Activated CD4-positive, alpha-beta memory T cell treated with anti-CD3 and anti-CD28 coated beads, Interleukin-2, amount 10 ng/mL, durations not matched to agents 7 days and 5 days (primary cell): ENCODE data around the gene DRAP1. TPM values are rescaled to one million over a fixed set of nuclear protein-coding genes. Genes with fewer than 3 reads are reported as not detected.

Experiments used
- CTCF ChIA-PET: fragments of 350-600 bp; sonication (Branson Sonifier 250); formaldehyde crosslinking; loops from one replicate; lab custom pipeline; 2021; ENCODE audit warnings: antibody characterized with exemption, inconsistent platforms; lab: Charles Lee
- POLR2A ChIA-PET: fragments of 350-600 bp; sonication (Branson Sonifier 250); formaldehyde crosslinking; loops from one replicate; lab custom pipeline; 2021; ENCODE audit warnings: antibody characterized with exemption; lab: Charles Lee
- DNase-seq: peaks from one replicate; pipeline ENCODE4 v3.0.0-alpha.2; 2020
- H3K27ac Mint-ChIP-seq: one replicate; pipeline ENCODE4 v1.8.0; 2021; ENCODE audit warnings: mild to moderate bottlenecking, mixed read lengths
- H3K27me3 Mint-ChIP-seq: one replicate; pipeline ENCODE4 v1.8.0; 2021; ENCODE audit warnings: mixed read lengths
- H3K36me3 Mint-ChIP-seq: one replicate; pipeline ENCODE4 v1.8.0; 2021; ENCODE audit warnings: low read depth, mixed read lengths
- H3K4me1 Mint-ChIP-seq: one replicate; pipeline ENCODE4 v1.8.0; 2021; ENCODE audit warnings: mixed read lengths
- H3K4me3 Mint-ChIP-seq: one replicate; pipeline ENCODE4 v1.8.0; 2021; ENCODE audit warnings: mild to moderate bottlenecking, mixed read lengths
- H3K9me3 Mint-ChIP-seq: one replicate; pipeline ENCODE4 v1.8.0; 2021; ENCODE audit warnings: mixed read lengths
- total RNA-seq, 2 experiments: library from RNA; stranded (reverse); gene quantifications; one replicate each; pipeline ENCODE4 v1.2.3, GENCODE V29; 2021

DRAP1 gene
- total RNA-seq, 2 experiments from 2014 or later = 162 to 180 TPM

- Mint-ChIP-seq H3K4me3 (peak overlapping the region; percentile 32), H3K36me3 (peaks cover 24% of the 10 kb centered on the region), H3K9me3 (no peaks in the 10 kb centered on the region), H3K4me1 (peaks cover 32% of the 10 kb centered on the region), H3K27ac (no peak overlapping the region), H3K27me3 (no peaks in the 10 kb centered on the region)
- ChIA-PET CTCF (interaction anchor here (0.8 to 3.5 kb wide), 5 partner anchors 9 to 33 kb away, joined by 3 to 18 read pairs (median 3); partner anchors contain the start of genes CCDC85B and FIBP), POLR2A (interaction anchor here (1.4 to 3.3 kb wide), 3 partner anchors 29 to 38 kb away, joined by 5 to 12 read pairs (median 6); partner anchors contain the start of gene CCDC85B)
- DNase-seq = no peak
Measured at GRCh38 chr11:65922565-65922964, 3.3 kb downstream of the DRAP1 start.

GRCh38 chr11:65925397-65925796 lies 6.2 kb downstream of the DRAP1 start:
- H3K4me1 Mint-ChIP-seq = peaks cover 41% of the 10 kb centered on the region
- no peak overlapping the region for H3K4me3 Mint-ChIP-seq
- DNase-seq = no peak
- H3K27ac Mint-ChIP-seq = peak overlapping the region; percentile 5
- CTCF ChIA-PET = interaction anchor here (0.6 to 1.1 kb wide), 2 partner anchors 13 to 57 kb away, joined by 3 read pairs; no protein-coding TSS in a partner anchor
- POLR2A ChIA-PET = interaction anchor here (3.3 kb wide), 1 partner anchor 35 kb away, joined by 12 read pairs; the partner anchor contains the start of gene CCDC85B
- H3K9me3 Mint-ChIP-seq = no peaks in the 10 kb centered on the region
- peaks cover 15% of the 10 kb centered on the region for H3K36me3 Mint-ChIP-seq
- H3K27me3 Mint-ChIP-seq = no peaks in the 10 kb centered on the region

- Mint-ChIP-seq H3K9me3 (no peaks in the 10 kb centered on the region), H3K36me3 (no peaks in the 10 kb centered on the region)
Measured at GRCh38 chr11:65927904-65928397, 8.7 kb downstream of the DRAP1 start.

GRCh38 chr11:65928667-65929066 lies 9.4 kb downstream of the DRAP1 start:
- Mint-ChIP-seq H3K4me3 (peak overlapping the region; percentile 69), H3K27ac (peak overlapping the region; percentile 95), H3K9me3 (no peaks in the 10 kb centered on the region), H3K36me3 (no peaks in the 10 kb centered on the region), H3K27me3 (no peaks in the 10 kb centered on the region), H3K4me1 (peaks cover 48% of the 10 kb centered on the region)
- DNase-seq = no peak
- ChIA-PET CTCF (interaction anchor here (0.8 to 4.9 kb wide), 5 partner anchors 8 to 69 kb away, joined by 3 to 43 read pairs (median 7); partner anchors contain the start of genes CCDC85B, FIBP and MUS81), POLR2A (interaction anchor here (0.7 to 3.0 kb wide), 13 partner anchors 9 to 95 kb away, joined by 3 to 35 read pairs (median 5); partner anchors contain the start of genes BANF1, C11orf68, CCDC85B and DRAP1)

More at GRCh38 chr11:65927904-65928397, 8.7 kb downstream of the DRAP1 start:
- peak; percentile 87 for DNase-seq
- H3K4me1 Mint-ChIP-seq = peaks cover 48% of the 10 kb centered on the region
- H3K27ac Mint-ChIP-seq = peak overlapping the region; percentile 95
- ChIA-PET POLR2A (interaction anchor here (0.6 to 3.0 kb wide), 16 partner anchors 9 to 272 kb away, joined by 3 to 35 read pairs (median 5); partner anchors contain the start of genes BANF1, C11orf68, CCDC85B and DRAP1), CTCF (interaction anchor here (0.7 to 4.9 kb wide), 9 partner anchors 9 to 1183 kb away, joined by 3 to 43 read pairs (median 3); partner anchors contain the start of genes CCDC85B, FIBP and MUS81)
- H3K27me3 Mint-ChIP-seq = no peaks in the 10 kb centered on the region
- peak overlapping the region; percentile 69 for H3K4me3 Mint-ChIP-seq

GRCh38 chr11:65931773-65932557 lies 12.7 kb downstream of the DRAP1 start:
- DNase-seq = no peak
- ChIA-PET POLR2A (interaction anchor here (1.0 to 1.6 kb wide), 5 partner anchors 20 to 80 kb away, joined by 3 to 5 read pairs (median 4); partner anchors contain the start of gene FIBP), CTCF (interaction anchor here (0.7 to 3.0 kb wide), 6 partner anchors 10 to 221 kb away, joined by 3 to 14 read pairs (median 3); partner anchors contain the start of genes CCDC85B and FIBP)
- H3K27ac Mint-ChIP-seq = peak overlapping the region; percentile 59
- H3K9me3 Mint-ChIP-seq = no peaks in the 10 kb centered on the region
- peaks cover 3% of the 10 kb centered on the region for H3K27me3 Mint-ChIP-seq
- no peaks in the 10 kb centered on the region for H3K36me3 Mint-ChIP-seq
- peaks cover 44% of the 10 kb centered on the region for H3K4me1 Mint-ChIP-seq
- H3K4me3 Mint-ChIP-seq = no peak overlapping the region

- H3K36me3 Mint-ChIP-seq = no peaks in the 10 kb centered on the region
- H3K27me3 Mint-ChIP-seq = peaks cover 7% of the 10 kb centered on the region
- no peak overlapping the region for H3K27ac Mint-ChIP-seq
- ChIA-PET CTCF (interaction anchor here (0.6 to 3.0 kb wide), 6 partner anchors 13 to 221 kb away, joined by 3 to 14 read pairs (median 4); partner anchors contain the start of genes CCDC85B and FIBP), POLR2A (interaction anchor here (1.1 to 1.6 kb wide), 3 partner anchors 26 to 44 kb away, joined by 3 to 5 read pairs (median 4); partner anchors contain the start of gene FIBP)
- no peak overlapping the region for H3K4me3 Mint-ChIP-seq
- no peaks in the 10 kb centered on the region for H3K9me3 Mint-ChIP-seq
- DNase-seq = no peak
- peaks cover 38% of the 10 kb centered on the region for H3K4me1 Mint-ChIP-seq
Measured at GRCh38 chr11:65932558-65932919, 13.3 kb downstream of the DRAP1 start.

GRCh38 chr11:65934014-65934413 lies 14.8 kb downstream of the DRAP1 start:
- ChIA-PET POLR2A (no interaction called here), CTCF (interaction anchor here (3.0 kb wide), 1 partner anchor 45 kb away, joined by 14 read pairs; the partner anchor contains the start of genes CCDC85B and FIBP)
- Mint-ChIP-seq H3K9me3 (no peaks in the 10 kb centered on the region), H3K4me3 (no peak overlapping the region), H3K36me3 (no peaks in the 10 kb centered on the region), H3K27ac (no peak overlapping the region), H3K27me3 (peaks cover 9% of the 10 kb centered on the region), H3K4me1 (peaks cover 25% of the 10 kb centered on the region)
- DNase-seq = no peak

GRCh38 chr11:65937766-65938165 lies 18.5 kb downstream of the DRAP1 start:
- H3K27ac Mint-ChIP-seq = no peak overlapping the region
- peaks cover 8% of the 10 kb centered on the region for H3K4me1 Mint-ChIP-seq
- H3K36me3 Mint-ChIP-seq = no peaks in the 10 kb centered on the region
- H3K9me3 Mint-ChIP-seq = no peaks in the 10 kb centered on the region
- CTCF ChIA-PET = interaction anchor here (0.9 to 1.9 kb wide), 2 partner anchors 15 to 53 kb away, joined by 3 to 7 read pairs; no protein-coding TSS in a partner anchor
- H3K27me3 Mint-ChIP-seq = peaks cover 11% of the 10 kb centered on the region
- no peak for DNase-seq
- no peak overlapping the region for H3K4me3 Mint-ChIP-seq
- POLR2A ChIA-PET = interaction anchor here (0.9 to 1.9 kb wide), 4 partner anchors 9 to 47 kb away, joined by 4 to 6 read pairs (median 4); no protein-coding TSS in a partner anchor

- DNase-seq = no peak
- H3K27me3 Mint-ChIP-seq = peaks cover 8% of the 10 kb centered on the region
- no peak overlapping the region for H3K27ac Mint-ChIP-seq
- peaks cover 8% of the 10 kb centered on the region for H3K4me1 Mint-ChIP-seq
- H3K9me3 Mint-ChIP-seq = no peaks in the 10 kb centered on the region
- ChIA-PET CTCF (no interaction called here), POLR2A (no interaction called here)
- H3K36me3 Mint-ChIP-seq = no peaks in the 10 kb centered on the region
- H3K4me3 Mint-ChIP-seq = no peak overlapping the region
Measured at GRCh38 chr11:65941720-65942310, 22.6 kb downstream of the DRAP1 start.

GRCh38 chr11:65942531-65942930 lies 23.3 kb downstream of the DRAP1 start:
- ChIA-PET POLR2A (no interaction called here), CTCF (interaction anchor here (1.2 kb wide), 1 partner anchor 15 kb away, joined by 3 read pairs; no protein-coding TSS in a partner anchor)
- DNase-seq = no peak
- H3K27ac Mint-ChIP-seq = no peak overlapping the region
- no peaks in the 10 kb centered on the region for H3K36me3 Mint-ChIP-seq
- H3K27me3 Mint-ChIP-seq = peaks cover 4% of the 10 kb centered on the region
- no peak overlapping the region for H3K4me3 Mint-ChIP-seq
- no peaks in the 10 kb centered on the region for H3K9me3 Mint-ChIP-seq
- H3K4me1 Mint-ChIP-seq = peaks cover 8% of the 10 kb centered on the region

- Mint-ChIP-seq H3K36me3 (no peaks in the 10 kb centered on the region), H3K4me1 (peaks cover 8% of the 10 kb centered on the region), H3K27ac (no peak overlapping the region), H3K9me3 (no peaks in the 10 kb centered on the region), H3K27me3 (peaks cover 6% of the 10 kb centered on the region), H3K4me3 (no peak overlapping the region)
- no peak for DNase-seq
- ChIA-PET CTCF (no interaction called here), POLR2A (no interaction called here)
Measured at GRCh38 chr11:65944191-65944590, 25.0 kb downstream of the DRAP1 start.

- no peaks in the 10 kb centered on the region for H3K36me3 Mint-ChIP-seq
- H3K4me1 Mint-ChIP-seq = peaks cover 8% of the 10 kb centered on the region
- no peak for DNase-seq
- ChIA-PET CTCF (no interaction called here), POLR2A (no interaction called here)
- H3K9me3 Mint-ChIP-seq = no peaks in the 10 kb centered on the region
- H3K4me3 Mint-ChIP-seq = no peak overlapping the region
- H3K27ac Mint-ChIP-seq = no peak overlapping the region
- H3K27me3 Mint-ChIP-seq = peaks cover 6% of the 10 kb centered on the region
Measured at GRCh38 chr11:65944767-65945166, 25.5 kb downstream of the DRAP1 start.
